ENCODE results near the gene CFAP299.

CFAP299 gene

DNA sequence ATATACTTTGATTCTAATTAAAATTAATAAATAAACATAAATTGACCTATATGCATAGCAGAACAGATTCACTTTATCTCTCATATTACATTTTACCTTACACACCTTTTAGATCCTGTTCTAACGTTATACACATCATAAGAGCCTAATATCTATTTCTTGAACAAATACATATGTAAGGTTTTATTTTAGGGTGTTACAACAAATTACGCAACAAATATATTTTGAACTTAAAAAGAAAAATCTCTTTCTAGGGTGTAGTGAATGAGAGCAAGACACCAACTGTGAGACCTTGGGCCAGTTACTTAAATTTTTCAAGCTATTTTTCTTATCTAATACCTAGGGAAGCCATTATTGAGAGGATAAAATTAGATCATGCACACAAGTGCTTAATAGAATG lies 191.2 kb downstream of the CFAP299 start:
- TF ChIP-seq ZFX (IDR thresholded peaks at IDR 0.05; ENCODE audit: borderline replicate concordance) = no peak
- TF ChIP-seq CTCF (IDR thresholded peaks at IDR 0.05) = no peak
- no peak overlapping the region for H3K27ac ChIP-seq

GRCh38 chr4:80529026-80529425 lies 193.5 kb downstream of the CFAP299 start:
- no peak overlapping the region for H3K27ac ChIP-seq
- TF ChIP-seq ZFX (IDR thresholded peaks at IDR 0.05; ENCODE audit: borderline replicate concordance) (no peak), CTCF (IDR thresholded peaks at IDR 0.05) (no peak)

GRCh38 chr4:80532674-80533333 lies 197.3 kb downstream of the CFAP299 start:
- H3K27ac ChIP-seq = no peak overlapping the region

DNA sequence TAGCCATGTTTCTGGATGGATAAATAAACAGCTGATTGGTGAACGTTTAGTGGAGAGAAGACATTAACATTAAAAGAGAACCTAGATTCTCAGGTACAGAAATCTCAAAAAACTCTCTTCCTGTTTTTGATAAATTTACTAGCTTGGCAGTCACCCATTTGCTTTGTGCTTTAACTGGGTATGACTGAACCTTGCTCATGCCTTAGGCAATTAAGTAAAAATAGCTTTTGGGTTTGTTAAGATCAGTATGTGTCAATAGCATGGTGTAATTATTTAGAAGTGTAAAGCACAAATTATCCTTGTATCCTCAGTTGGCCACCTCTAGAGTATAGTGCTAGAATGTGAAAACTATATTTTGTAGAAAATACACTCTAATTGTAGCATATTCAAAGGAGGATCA lies 200.0 kb downstream of the CFAP299 start:
- TF ChIP-seq ZFX (IDR thresholded peaks at IDR 0.05; ENCODE audit: borderline replicate concordance) (no peak), CTCF (IDR thresholded peaks at IDR 0.05) (no peak)
- H3K27ac ChIP-seq = no peak overlapping the region

More at GRCh38 chr4:80532674-80533333, 197.3 kb downstream of the CFAP299 start:
- no peak for TF ChIP-seq CTCF (IDR thresholded peaks at IDR 0.05)
- no peak for TF ChIP-seq ZFX (IDR thresholded peaks at IDR 0.05; ENCODE audit: borderline replicate concordance)

GRCh38 chr4:80538276-80538926 lies 202.9 kb downstream of the CFAP299 start:
- no peak for TF ChIP-seq ZFX (IDR thresholded peaks at IDR 0.05; ENCODE audit: borderline replicate concordance)
- no peak for TF ChIP-seq CTCF (IDR thresholded peaks at IDR 0.05)
- no peak overlapping the region for H3K27ac ChIP-seq

DNA sequence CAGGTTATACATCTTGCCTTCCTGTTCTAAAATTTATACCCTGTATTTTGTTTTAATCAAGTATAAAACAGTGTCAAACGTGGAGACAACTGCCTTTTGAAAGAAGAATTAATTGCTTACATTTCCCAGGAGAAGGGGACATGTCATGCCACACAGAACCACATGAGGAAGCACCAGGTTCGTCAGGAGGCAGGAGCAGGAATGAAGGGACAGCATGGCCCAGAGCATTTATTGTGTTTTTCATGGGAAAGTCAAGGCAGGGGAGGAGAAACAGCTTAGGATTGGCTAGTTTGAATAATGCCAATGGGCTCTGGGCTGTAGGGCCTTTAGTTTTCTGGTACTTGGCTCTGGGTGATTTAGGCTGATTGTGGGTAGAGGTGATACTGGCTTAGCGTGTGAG lies 203.7 kb downstream of the CFAP299 start:
- H3K27ac ChIP-seq = no peak overlapping the region
- TF ChIP-seq ZFX (IDR thresholded peaks at IDR 0.05; ENCODE audit: borderline replicate concordance) = no peak
- TF ChIP-seq CTCF (IDR thresholded peaks at IDR 0.05) = no peak

- no peak overlapping the region for H3K27ac ChIP-seq
- TF ChIP-seq ZFX (IDR thresholded peaks at IDR 0.05; ENCODE audit: borderline replicate concordance) (no peak), CTCF (IDR thresholded peaks at IDR 0.05) (no peak)
Observed at GRCh38 chr4:80540349-80540748, 204.8 kb downstream of the CFAP299 start.
